Measurements from ENCODE around the gene BACH2. TPM values are rescaled to one million over a fixed set of nuclear protein-coding genes. Genes with fewer than 3 reads are reported as not detected.

BACH2 gene
- total and polyA plus RNA-seq, 2 experiments from 2014 or later, result 1.6 to 5.7 TPM

DNA sequence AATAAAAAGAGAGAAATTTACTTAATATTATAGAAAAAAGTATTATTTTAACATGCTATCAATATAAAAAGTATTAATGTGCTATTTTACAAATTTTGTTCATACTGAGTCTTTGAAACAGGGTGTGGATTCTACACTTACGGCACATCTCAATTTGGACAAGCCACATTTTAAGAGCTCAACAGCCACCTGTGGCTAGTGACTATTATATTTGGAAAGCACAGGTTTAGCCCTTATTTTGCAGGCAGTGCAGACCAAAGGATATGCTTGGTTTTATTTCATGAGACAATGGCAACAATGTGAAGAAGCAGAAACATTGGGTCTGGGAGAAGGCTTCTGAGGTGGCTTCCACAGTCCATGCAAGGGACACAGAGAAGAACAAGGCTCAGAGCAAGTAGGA, 74.6 kb downstream of the BACH2 start (continued):
- TF ChIP-seq, protein P1, sequence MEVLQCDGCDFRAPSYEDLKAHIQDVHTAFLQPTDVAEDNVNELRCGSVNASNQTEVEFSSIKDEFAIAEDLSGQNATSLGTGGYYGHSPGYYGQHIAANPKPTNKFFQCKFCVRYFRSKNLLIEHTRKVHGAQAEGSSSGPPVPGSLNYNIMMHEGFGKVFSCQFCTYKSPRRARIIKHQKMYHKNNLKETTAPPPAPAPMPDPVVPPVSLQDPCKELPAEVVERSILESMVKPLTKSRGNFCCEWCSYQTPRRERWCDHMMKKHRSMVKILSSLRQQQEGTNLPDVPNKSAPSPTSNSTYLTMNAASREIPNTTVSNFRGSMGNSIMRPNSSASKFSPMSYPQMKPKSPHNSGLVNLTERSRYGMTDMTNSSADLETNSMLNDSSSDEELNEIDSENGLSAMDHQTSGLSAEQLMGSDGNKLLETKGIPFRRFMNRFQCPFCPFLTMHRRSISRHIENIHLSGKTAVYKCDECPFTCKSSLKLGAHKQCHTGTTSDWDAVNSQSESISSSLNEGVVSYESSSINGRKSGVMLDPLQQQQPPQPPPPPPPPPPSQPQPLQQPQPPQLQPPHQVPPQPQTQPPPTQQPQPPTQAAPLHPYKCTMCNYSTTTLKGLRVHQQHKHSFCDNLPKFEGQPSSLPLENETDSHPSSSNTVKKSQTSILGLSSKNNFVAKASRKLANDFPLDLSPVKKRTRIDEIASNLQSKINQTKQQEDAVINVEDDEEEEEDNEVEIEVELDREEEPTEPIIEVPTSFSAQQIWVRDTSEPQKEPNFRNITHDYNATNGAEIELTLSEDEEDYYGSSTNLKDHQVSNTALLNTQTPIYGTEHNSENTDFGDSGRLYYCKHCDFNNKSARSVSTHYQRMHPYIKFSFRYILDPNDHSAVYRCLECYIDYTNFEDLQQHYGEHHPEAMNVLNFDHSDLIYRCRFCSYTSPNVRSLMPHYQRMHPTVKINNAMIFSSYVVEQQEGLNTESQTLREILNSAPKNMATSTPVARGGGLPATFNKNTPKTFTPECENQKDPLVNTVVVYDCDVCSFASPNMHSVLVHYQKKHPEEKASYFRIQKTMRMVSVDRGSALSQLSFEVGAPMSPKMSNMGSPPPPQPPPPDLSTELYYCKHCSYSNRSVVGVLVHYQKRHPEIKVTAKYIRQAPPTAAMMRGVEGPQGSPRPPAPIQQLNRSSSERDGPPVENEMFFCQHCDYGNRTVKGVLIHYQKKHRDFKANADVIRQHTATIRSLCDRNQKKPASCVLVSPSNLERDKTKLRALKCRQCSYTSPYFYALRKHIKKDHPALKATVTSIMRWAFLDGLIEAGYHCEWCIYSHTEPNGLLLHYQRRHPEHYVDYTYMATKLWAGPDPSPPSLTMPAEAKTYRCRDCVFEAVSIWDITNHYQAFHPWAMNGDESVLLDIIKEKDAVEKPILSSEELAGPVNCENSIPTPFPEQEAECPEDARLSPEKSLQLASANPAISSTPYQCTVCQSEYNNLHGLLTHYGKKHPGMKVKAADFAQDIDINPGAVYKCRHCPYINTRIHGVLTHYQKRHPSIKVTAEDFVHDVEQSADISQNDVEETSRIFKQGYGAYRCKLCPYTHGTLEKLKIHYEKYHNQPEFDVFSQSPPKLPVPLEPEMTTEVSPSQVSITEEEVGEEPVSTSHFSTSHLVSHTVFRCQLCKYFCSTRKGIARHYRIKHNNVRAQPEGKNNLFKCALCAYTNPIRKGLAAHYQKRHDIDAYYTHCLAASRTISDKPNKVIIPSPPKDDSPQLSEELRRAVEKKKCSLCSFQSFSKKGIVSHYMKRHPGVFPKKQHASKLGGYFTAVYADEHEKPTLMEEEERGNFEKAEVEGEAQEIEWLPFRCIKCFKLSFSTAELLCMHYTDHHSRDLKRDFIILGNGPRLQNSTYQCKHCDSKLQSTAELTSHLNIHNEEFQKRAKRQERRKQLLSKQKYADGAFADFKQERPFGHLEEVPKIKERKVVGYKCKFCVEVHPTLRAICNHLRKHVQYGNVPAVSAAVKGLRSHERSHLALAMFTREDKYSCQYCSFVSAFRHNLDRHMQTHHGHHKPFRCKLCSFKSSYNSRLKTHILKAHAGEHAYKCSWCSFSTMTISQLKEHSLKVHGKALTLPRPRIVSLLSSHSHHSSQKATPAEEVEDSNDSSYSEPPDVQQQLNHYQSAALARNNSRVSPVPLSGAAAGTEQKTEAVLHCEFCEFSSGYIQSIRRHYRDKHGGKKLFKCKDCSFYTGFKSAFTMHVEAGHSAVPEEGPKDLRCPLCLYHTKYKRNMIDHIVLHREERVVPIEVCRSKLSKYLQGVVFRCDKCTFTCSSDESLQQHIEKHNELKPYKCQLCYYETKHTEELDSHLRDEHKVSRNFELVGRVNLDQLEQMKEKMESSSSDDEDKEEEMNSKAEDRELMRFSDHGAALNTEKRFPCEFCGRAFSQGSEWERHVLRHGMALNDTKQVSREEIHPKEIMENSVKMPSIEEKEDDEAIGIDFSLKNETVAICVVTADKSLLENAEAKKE (CRISPR knock-in tag; IDR thresholded peaks at IDR 0.05), result no peak
- TF ChIP-seq, protein P2, sequence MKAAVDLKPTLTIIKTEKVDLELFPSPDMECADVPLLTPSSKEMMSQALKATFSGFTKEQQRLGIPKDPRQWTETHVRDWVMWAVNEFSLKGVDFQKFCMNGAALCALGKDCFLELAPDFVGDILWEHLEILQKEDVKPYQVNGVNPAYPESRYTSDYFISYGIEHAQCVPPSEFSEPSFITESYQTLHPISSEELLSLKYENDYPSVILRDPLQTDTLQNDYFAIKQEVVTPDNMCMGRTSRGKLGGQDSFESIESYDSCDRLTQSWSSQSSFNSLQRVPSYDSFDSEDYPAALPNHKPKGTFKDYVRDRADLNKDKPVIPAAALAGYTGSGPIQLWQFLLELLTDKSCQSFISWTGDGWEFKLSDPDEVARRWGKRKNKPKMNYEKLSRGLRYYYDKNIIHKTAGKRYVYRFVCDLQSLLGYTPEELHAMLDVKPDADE (IDR thresholded peaks at IDR 0.05), result no peak
- TF ChIP-seq EZH2 (IDR thresholded peaks at IDR 0.05; ENCODE audit: low read depth, unreplicated experiment), result no peak
- TF ChIP-seq STAT1 (IDR thresholded peaks at IDR 0.05; ENCODE audit: unreplicated experiment), result no peak
- no peak for TF ChIP-seq ZNF331 (CRISPR knock-in tag; IDR thresholded peaks at IDR 0.05; ENCODE audit: low read depth)
- no peak for TF ChIP-seq POLR2AphosphoS5 (IDR thresholded peaks at IDR 0.05; ENCODE audit: low read depth)
- no peak for TF ChIP-seq EZH2phosphoT487 (IDR thresholded peaks at IDR 0.05; ENCODE audit: unreplicated experiment)

DNA sequence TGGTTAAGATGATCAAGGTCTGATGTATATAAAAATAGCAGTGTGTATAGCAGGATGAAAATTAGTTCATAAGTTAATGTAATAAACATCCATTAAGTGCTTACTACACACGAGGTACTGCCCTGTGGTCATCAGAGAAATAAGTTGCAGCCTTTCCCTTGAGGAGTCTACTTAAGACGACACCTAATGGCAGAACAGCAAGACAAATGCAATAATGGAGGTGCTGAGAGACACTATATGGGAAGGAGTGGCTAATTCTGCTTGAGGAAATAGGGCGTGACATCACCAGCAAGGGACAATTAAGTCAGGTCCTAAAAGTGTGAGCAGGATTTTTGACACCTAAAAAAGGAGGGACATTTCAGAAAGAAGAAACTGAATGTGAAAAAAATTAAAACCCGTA, 75.2 kb downstream of the BACH2 start:
- no peak for ATAC-seq
- Histone ChIP-seq H3K79me2 (replicated peaks; ENCODE audit: insufficient read depth) (no peaks in the 10 kb centered on the region), H3K4me3 (no peak overlapping the region), H3K27ac (ENCODE audit: low read depth) (no peak overlapping the region), H3F3A (replicated peaks; ENCODE audit: low read depth) (no peaks in the 10 kb centered on the region), H3K27me3 (ENCODE audit: insufficient read depth) (no peaks in the 10 kb centered on the region), H3K9me2 (ENCODE audit: insufficient read depth) (no peaks in the 10 kb centered on the region), H4K20me1 (replicated peaks; ENCODE audit: insufficient read depth) (no peaks in the 10 kb centered on the region; the same call in 1 of the 2 replicates), H3K4me2 (no peak overlapping the region), H2AFZ (no peak overlapping the region), H3K4me1 (ENCODE audit: insufficient read depth) (peaks cover 44% of the 10 kb centered on the region), H3K36me3 (ENCODE audit: insufficient read depth) (peaks cover 3% of the 10 kb centered on the region; the same call in 1 of the 2 replicates)
- Mint-ChIP-seq H3K36me3 (ENCODE audit: low read depth) (peaks cover 19% of the 10 kb centered on the region), H3K4me1 (peaks cover 3% of the 10 kb centered on the region; the same call in 2 of the 3 replicates), H3K27ac (0 out of 2 replicates have a peak overlapping the region, but pooled peaks have one; percentile 30), H3K27me3 (ENCODE audit: insufficient read depth, low read depth, poor library complexity) (peaks cover 1% of the 10 kb centered on the region), H3K9me3 (peaks cover 20% of the 10 kb centered on the region), H3K4me3 (no peak overlapping the region)
- DNase-seq (ENCODE audit: low spot score), result peak; percentile 18
- TF ChIP-seq, protein P3, sequence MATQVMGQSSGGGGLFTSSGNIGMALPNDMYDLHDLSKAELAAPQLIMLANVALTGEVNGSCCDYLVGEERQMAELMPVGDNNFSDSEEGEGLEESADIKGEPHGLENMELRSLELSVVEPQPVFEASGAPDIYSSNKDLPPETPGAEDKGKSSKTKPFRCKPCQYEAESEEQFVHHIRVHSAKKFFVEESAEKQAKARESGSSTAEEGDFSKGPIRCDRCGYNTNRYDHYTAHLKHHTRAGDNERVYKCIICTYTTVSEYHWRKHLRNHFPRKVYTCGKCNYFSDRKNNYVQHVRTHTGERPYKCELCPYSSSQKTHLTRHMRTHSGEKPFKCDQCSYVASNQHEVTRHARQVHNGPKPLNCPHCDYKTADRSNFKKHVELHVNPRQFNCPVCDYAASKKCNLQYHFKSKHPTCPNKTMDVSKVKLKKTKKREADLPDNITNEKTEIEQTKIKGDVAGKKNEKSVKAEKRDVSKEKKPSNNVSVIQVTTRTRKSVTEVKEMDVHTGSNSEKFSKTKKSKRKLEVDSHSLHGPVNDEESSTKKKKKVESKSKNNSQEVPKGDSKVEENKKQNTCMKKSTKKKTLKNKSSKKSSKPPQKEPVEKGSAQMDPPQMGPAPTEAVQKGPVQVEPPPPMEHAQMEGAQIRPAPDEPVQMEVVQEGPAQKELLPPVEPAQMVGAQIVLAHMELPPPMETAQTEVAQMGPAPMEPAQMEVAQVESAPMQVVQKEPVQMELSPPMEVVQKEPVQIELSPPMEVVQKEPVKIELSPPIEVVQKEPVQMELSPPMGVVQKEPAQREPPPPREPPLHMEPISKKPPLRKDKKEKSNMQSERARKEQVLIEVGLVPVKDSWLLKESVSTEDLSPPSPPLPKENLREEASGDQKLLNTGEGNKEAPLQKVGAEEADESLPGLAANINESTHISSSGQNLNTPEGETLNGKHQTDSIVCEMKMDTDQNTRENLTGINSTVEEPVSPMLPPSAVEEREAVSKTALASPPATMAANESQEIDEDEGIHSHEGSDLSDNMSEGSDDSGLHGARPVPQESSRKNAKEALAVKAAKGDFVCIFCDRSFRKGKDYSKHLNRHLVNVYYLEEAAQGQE (IDR thresholded peaks at IDR 0.05; ENCODE audit: unreplicated experiment), result no peak
- TF ChIP-seq EZH2 (IDR thresholded peaks at IDR 0.05; ENCODE audit: low read depth, unreplicated experiment) (no peak), CREB1 (CRISPR knock-in tag; IDR thresholded peaks at IDR 0.05; ENCODE audit: low read depth) (peak; percentile 15; the same call in 1 of the 2 replicates)

Data from GM23338 (cell line).